Measurements from ENCODE around the gene MDM2. TPM values are rescaled to one million over a fixed set of nuclear protein-coding genes. Genes with fewer than 3 reads are reported as not detected.

The MDM2 gene
- total RNA-seq, 1 experiment from 2014 or later = 86.4 TPM

DNA sequence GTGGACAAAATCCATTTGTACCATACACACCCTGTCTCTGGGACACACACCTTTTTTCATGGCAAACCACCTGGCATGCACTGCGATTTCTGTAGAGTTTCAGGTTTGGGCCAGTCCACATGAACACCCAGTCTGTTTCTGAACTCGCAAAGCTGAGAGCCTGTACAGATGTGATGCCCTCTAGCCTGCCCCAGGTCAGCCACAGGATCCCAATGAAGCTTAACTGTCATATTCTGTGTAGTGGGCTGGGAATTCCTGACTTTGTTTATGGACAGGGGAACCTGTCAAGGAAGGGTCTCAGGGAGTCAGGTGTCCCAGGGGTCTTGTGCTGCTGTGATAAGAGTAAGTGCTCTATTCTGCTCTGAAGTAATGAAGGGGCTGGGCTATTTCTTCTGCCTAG is 85.2 kb downstream of the MDM2 start:
- H3K9me2 ChIP-seq (replicated peaks; ENCODE audit: low read length) = no peaks in the 10 kb centered on the region
- no peak for DNase-seq
- H2AFZ ChIP-seq (ENCODE audit: low read length) = no peak overlapping the region
- H3K79me2 ChIP-seq (ENCODE audit: low read length) = no peaks in the 10 kb centered on the region
- CTCF ChIA-PET = no interaction called here
- no peaks in the 10 kb centered on the region for H3K36me3 ChIP-seq (ENCODE audit: low read depth, low read length)
- H3K4me2 ChIP-seq (ENCODE audit: low read length) = no peak overlapping the region
- no peaks in the 10 kb centered on the region for H3F3A ChIP-seq (ENCODE audit: low read length, unreplicated experiment)
- BruUV-seq (replicated peaks) = no TSS peak
- H3K9me3 ChIP-seq (ENCODE audit: low read length) = no peaks in the 10 kb centered on the region
- no peak overlapping the region for H3K9ac ChIP-seq (ENCODE audit: low read length)
- intact Hi-C loops (cut with micrococcal nuclease) = no loop called here
- no peaks in the 10 kb centered on the region for H4K20me1 ChIP-seq (ENCODE audit: low read length)
- TF ChIP-seq EZH2 (IDR thresholded peaks at IDR 0.05; ENCODE audit: low read length, unreplicated experiment) (no peak), EZH2phosphoT487 (IDR thresholded peaks at IDR 0.05; ENCODE audit: borderline replicate concordance, low read length) (no peak), CTCF (conservative IDR thresholded peaks at IDR 0.05; ENCODE audit: low read depth, low read length) (no peak)
- POLR2A ChIA-PET (ENCODE audit: unreplicated experiment) = no interaction called here
- H3K27me3 ChIP-seq (ENCODE audit: low read length) = no peaks in the 10 kb centered on the region
- no peak overlapping the region for H3K4me3 ChIP-seq (ENCODE audit: low read length)
- no peaks in the 10 kb centered on the region for H3K4me1 ChIP-seq (ENCODE audit: insufficient read depth, low read length)
- ATAC-seq = no peak
- H3K27ac ChIP-seq (ENCODE audit: low read length) = no peak overlapping the region

DNA sequence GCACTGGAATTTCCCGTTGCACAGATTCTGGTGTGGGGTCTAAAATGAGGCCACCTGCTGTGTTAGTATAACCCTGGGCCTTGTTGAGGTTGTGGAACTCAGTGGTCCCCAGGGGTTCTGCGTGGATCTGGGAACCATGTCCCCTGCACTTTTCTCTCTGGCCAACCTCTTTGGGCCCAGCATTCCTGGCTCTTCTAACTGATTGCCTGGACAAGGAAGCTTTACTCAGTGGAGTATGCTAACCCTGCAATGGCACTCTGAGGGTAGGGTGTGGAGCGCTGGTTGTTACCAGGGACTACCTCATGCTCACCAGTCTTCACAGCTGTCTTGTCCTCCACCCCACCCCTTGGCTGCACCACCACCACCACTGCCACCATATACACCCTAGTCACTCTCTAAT is 85.8 kb downstream of the MDM2 start:
- no peak for TF ChIP-seq EZH2phosphoT487 (IDR thresholded peaks at IDR 0.05; ENCODE audit: borderline replicate concordance, low read length)
- no peak for TF ChIP-seq EZH2 (IDR thresholded peaks at IDR 0.05; ENCODE audit: low read length, unreplicated experiment)
- no peak for TF ChIP-seq CTCF (conservative IDR thresholded peaks at IDR 0.05; ENCODE audit: low read depth, low read length)
- H3K27me3 ChIP-seq (ENCODE audit: low read length) = no peaks in the 10 kb centered on the region
- no peaks in the 10 kb centered on the region for H3K36me3 ChIP-seq (ENCODE audit: low read depth, low read length)
- H3K4me2 ChIP-seq (ENCODE audit: low read length) = no peak overlapping the region
- no peak overlapping the region for H3K9ac ChIP-seq (ENCODE audit: low read length)
- ATAC-seq (no peak), DNase-seq (no peak)
- H4K20me1 ChIP-seq (ENCODE audit: low read length) = no peaks in the 10 kb centered on the region
- no peaks in the 10 kb centered on the region for H3F3A ChIP-seq (ENCODE audit: low read length, unreplicated experiment)
- H3K4me3 ChIP-seq (ENCODE audit: low read length) = no peak overlapping the region
- ChIA-PET POLR2A (ENCODE audit: unreplicated experiment) (no interaction called here), CTCF (no interaction called here)
- no peak overlapping the region for H3K27ac ChIP-seq (ENCODE audit: low read length)
- H3K9me3 ChIP-seq (ENCODE audit: low read length) = no peaks in the 10 kb centered on the region
- H3K9me2 ChIP-seq (replicated peaks; ENCODE audit: low read length) = no peaks in the 10 kb centered on the region
- no peak overlapping the region for H2AFZ ChIP-seq (ENCODE audit: low read length)
- no peaks in the 10 kb centered on the region for H3K4me1 ChIP-seq (ENCODE audit: insufficient read depth, low read length)
- no peaks in the 10 kb centered on the region for H3K79me2 ChIP-seq (ENCODE audit: low read length)
- BruUV-seq (replicated peaks) = no TSS peak
- intact Hi-C loops (cut with micrococcal nuclease) = no loop called here

GRCh38 chr12:68894276-68894855 is 86.4 kb downstream of the MDM2 start:
- no peak overlapping the region for H3K27ac ChIP-seq (ENCODE audit: low read length)
- H3K9me2 ChIP-seq (replicated peaks; ENCODE audit: low read length) = no peaks in the 10 kb centered on the region
- no TSS peak for BruUV-seq (replicated peaks)
- H3K9ac ChIP-seq (ENCODE audit: low read length) = no peak overlapping the region
- H3K36me3 ChIP-seq (ENCODE audit: low read depth, low read length) = no peaks in the 10 kb centered on the region
- no peak for DNase-seq
- ATAC-seq = no peak
- no peaks in the 10 kb centered on the region for H3K27me3 ChIP-seq (ENCODE audit: low read length)
- TF ChIP-seq CTCF (conservative IDR thresholded peaks at IDR 0.05; ENCODE audit: low read depth, low read length) (no peak), EZH2 (IDR thresholded peaks at IDR 0.05; ENCODE audit: low read length, unreplicated experiment) (no peak), EZH2phosphoT487 (IDR thresholded peaks at IDR 0.05; ENCODE audit: borderline replicate concordance, low read length) (no peak)
- H3K9me3 ChIP-seq (ENCODE audit: low read length) = no peaks in the 10 kb centered on the region
- no peak overlapping the region for H3K4me3 ChIP-seq (ENCODE audit: low read length)
- ChIA-PET POLR2A (ENCODE audit: unreplicated experiment) (no interaction called here), CTCF (no interaction called here)
- intact Hi-C loops (cut with micrococcal nuclease) = no loop called here
- no peaks in the 10 kb centered on the region for H3F3A ChIP-seq (ENCODE audit: low read length, unreplicated experiment)
- no peak overlapping the region for H3K4me2 ChIP-seq (ENCODE audit: low read length)
- no peaks in the 10 kb centered on the region for H3K79me2 ChIP-seq (ENCODE audit: low read length)
- peaks cover 4% of the 10 kb centered on the region for H3K4me1 ChIP-seq (ENCODE audit: insufficient read depth, low read length)
- H2AFZ ChIP-seq (ENCODE audit: low read length) = no peak overlapping the region
- H4K20me1 ChIP-seq (ENCODE audit: low read length) = no peaks in the 10 kb centered on the region

Data from PC-3 (cell line).